HG02938 (cell line): ENCODE measurements around the gene USB1.

ENCODE experiments used
- ATAC-seq: cut with Tn5 transposase; IDR thresholded peaks from one replicate; pipeline ENCODE4 v1.9.1; 2021; ENCODE audit warnings: mild to moderate bottlenecking, moderate library complexity; ENCODE audit not compliant: unreplicated experiment

Gene USB1

DNA sequence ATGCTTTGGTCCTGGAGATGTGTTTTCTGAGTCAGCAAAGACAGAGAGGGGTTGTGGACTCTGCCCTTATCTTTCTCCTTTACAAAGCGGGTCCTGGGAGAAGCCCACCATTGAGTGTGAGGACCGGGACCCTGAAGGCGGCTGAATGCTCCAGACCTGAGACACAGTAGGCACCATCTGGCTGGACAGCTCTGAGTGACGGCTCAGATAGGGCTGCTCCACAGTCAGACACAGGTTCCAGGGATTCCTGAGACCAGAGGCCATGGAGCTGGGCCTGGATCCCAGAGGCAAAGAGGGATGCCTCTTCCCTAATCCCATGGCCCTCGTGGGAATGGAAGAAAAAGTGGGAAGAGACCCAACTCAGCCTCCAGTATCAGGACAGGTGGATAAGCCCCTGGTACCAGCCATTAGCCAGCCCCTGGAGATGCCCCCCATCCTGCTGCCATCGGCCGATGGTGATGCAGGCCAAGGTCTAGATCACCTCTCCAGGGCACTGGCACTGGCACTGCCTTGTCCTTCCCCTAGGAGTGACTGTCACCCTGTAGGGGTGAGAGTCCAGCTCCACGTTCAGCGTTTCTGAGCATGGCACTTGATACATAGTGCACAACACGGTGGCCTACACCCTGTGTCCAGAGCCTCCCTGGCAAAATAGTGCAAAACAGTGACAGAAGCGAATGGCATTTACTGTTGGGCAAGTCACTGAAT, 29.1 kb downstream of the USB1 start:
- ATAC-seq, result no peak

GRCh38 chr16:58031016-58031800, 30.0 kb downstream of the USB1 start:
- no peak for ATAC-seq

DNA sequence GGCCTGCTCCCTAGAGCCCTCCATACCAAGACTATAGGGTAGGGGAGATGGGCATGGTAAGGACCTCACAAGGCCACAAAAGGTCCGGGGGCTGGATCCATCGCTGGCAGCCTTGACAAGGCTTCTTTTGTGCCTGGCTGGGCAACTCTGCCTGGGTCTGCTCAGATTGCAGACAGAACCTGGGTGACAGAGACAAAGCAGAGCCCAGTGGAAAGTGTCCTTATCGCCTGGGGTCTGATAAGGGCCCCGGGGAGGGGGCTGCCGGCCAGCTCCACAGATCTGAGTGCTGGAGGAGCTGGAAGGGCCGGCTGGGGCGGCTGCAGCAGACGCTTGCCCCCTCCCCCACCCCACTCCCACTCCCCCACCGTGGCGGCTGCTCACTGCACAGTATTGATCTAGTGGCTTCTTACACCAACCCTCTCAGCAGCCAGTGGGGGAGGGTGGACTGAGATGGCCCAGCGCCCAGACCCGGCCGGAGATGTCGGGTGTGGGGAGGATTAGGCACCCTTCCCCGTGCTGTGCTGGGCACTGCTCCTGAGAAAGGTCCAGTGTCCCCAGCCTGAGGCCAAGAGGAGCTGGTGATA, 31.6 kb downstream of the USB1 start:
- ATAC-seq, result no peak

DNA sequence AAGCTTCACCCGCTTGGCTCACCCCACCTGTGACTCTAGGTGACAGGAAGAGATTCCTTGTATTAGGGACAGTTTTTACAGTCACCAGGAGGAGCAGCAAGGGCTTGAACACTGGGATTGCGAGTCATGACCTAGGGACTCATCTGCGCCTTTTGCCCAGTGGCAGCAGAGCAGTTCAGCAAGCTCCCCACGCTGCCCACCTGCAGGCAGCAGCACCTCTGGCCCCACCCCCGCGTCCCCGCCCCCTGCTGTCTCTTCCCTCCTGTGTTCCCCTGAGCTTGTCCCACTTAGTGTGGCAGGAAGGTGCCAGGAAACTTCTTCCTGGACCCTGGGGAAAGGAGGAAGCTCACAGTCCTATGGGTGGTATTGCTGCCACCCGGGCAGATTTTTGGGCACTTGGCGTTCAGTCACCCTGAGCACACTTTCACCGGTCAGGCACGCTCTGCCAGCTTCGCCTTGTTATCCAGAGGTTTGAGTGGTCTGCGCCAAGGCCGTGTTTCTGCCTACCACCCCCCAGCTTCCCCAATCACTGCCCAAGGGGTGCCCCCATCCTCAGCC, 33.0 kb downstream of the USB1 start:
- ATAC-seq, result no peak

DNA sequence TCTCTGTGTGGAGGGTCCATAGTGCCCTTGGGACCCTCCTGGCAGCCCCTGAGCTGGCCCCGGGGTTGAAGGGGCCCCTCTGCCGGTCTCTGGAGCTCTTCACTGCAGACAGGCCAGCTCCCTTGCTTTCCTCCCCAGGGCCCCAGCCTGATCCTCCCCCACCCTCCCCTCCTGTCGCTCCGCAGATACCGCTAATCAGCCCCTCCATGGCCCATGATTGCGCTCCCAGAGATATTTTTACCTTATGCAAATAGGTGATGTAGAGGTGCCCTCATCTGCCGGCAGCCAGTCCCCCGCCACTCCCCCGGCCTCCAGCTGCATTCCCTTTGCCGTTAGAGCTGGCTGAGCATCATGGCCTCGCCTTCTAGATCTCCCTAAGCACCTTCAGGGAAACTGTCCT, 33.6 kb downstream of the USB1 start:
- ATAC-seq, result no peak

GRCh38 chr16:58035356-58036170, 34.4 kb downstream of the USB1 start:
- ATAC-seq, result no peak

GRCh38 chr16:58036943-58037342, 35.7 kb downstream of the USB1 start:
- no peak for ATAC-seq

GRCh38 chr16:58037365-58038057, 36.3 kb downstream of the USB1 start:
- no peak for ATAC-seq

DNA sequence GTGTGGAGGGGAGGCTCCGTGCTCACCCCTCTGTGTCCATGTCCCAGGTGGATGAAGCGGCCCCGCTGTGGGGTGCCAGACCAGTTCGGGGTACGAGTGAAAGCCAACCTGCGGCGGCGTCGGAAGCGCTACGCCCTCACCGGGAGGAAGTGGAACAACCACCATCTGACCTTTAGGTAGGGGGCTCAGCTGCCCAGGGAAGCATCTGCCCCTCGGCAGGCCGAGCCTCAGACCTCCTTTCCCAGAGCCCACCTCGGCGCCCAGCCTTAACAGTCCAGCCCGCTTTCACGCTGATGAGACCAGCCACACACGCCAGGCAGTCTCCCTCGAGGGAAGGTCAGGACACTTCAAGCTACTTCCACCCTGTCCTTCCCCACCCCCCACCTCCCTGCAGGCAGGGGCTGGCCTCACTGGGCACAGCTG, 37.0 kb downstream of the USB1 start:
- ATAC-seq, result no peak

- ATAC-seq, result no peak
Measured at GRCh38 chr16:58039829-58040495, 38.8 kb downstream of the USB1 start.

- ATAC-seq, result no peak
Measured at GRCh38 chr16:58040496-58040846, 39.3 kb downstream of the USB1 start.

- ATAC-seq, result no peak
Measured at GRCh38 chr16:58040945-58041627, 39.9 kb downstream of the USB1 start.

GRCh38 chr16:58041628-58041955, 40.4 kb downstream of the USB1 start:
- no peak for ATAC-seq

- ATAC-seq, result no peak
Measured at GRCh38 chr16:58042001-58042885, 41.0 kb downstream of the USB1 start.

GRCh38 chr16:58042886-58043515, 41.8 kb downstream of the USB1 start:
- no peak for ATAC-seq

DNA sequence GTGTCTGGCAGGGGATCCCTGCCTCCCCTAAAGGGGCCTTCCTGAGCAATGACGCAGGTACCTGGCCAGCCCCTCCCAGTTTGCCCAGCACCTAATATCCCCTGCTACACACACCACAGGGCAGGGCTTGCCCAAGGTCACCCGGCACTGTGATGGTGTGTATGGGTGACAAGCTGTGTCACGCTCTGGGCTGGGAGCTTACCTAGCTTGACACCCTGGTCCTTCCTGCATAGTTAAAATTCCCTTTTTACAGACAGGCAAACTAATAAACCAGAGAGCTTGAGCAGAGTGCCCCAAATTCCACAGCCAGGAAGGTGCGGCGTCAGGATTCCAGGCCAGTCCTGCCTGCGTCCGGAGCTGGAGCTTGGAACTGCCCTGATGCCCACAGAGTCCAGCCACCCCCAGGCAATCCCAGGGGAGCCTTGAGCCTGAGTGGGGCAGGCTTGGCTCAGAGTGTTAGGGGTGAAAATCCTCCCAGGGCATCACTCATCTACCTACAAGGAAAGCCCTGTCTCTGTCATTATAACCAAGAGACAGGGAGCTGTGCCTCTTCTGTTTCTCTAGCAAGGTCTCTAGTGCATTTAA, 42.5 kb downstream of the USB1 start:
- ATAC-seq, result no peak

GRCh38 chr16:58044266-58045019, 43.2 kb downstream of the USB1 start:
- ATAC-seq, result no peak
